Activated naive CD8-positive, alpha-beta T cell treated with anti-CD3 and anti-CD28 coated beads, Interleukin-2, amount 50 U/mL, for 24 hours (primary cell): ENCODE measurements around the gene ITGA8.

Source experiments
- ATAC-seq: fragments of 150-1000 bp; cut with Tn5 transposase; one replicate; pipeline ENCODE4 v1.10.0; 2021
- DNase-seq: peaks from one replicate; pipeline ENCODE4 v3.0.0; 2021
- H3K27ac Mint-ChIP-seq: one replicate; pipeline ENCODE4 v1.8.0; 2021; ENCODE audit warnings: mild to moderate bottlenecking, mixed read lengths
- H3K27me3 Mint-ChIP-seq: one replicate; pipeline ENCODE4 v1.8.0; 2021; ENCODE audit warnings: mixed read lengths
- H3K36me3 Mint-ChIP-seq: one replicate; pipeline ENCODE4 v1.8.0; 2021; ENCODE audit warnings: low read depth, mixed read lengths
- H3K4me1 Mint-ChIP-seq: one replicate; pipeline ENCODE4 v1.8.0; 2021; ENCODE audit warnings: mixed read lengths
- H3K4me3 Mint-ChIP-seq: one replicate; pipeline ENCODE4 v1.8.0; 2021; ENCODE audit warnings: mild to moderate bottlenecking, moderate library complexity, mixed read lengths
- H3K9me3 Mint-ChIP-seq: one replicate; pipeline ENCODE4 v1.8.0; 2021; ENCODE audit warnings: mixed read lengths

Gene ITGA8

DNA sequence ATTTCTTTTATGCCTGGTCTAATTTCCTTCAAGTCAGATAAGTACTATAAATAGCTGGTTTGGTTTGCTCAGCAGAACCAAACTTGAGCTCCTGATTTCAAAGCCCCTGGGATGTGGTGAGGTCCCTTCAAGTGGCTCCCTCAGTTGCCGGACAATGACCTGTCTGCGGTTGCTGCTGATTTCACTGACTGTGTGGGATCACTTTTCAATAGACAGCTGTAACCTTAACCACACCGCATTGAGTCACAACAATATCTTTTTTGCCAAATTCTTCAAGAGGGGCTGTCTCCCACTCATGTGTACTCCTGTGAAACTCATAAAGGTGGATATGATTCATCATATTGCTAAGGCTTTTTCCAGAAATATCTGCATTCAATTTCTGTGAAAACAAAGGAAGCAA lies 23.1 kb upstream of the ITGA8 start:
- Mint-ChIP-seq H3K4me1 (no peaks in the 10 kb centered on the region), H3K9me3 (no peaks in the 10 kb centered on the region), H3K27ac (no peak overlapping the region), H3K4me3 (no peak overlapping the region), H3K27me3 (peaks cover 11% of the 10 kb centered on the region), H3K36me3 (no peaks in the 10 kb centered on the region)
- no peak for DNase-seq
- no peak for ATAC-seq

DNA sequence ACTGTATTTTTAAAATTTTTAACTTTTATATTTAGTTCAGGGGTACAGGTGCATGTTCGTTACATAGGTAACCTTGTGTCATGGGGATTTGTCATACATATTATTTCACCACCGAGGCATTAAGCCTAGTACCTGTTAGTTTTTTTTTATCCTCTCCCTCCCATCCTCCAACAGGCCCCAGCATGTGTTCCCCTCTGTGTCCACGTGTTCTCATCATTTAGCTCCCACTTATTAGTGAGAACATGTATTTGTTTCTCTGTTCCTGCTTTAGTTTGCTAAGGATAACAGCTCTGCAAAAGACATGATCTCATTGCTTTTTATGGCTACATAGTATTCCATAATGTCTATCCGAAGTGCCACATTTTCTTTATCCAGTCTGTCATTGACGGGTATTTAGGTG lies 22.4 kb upstream of the ITGA8 start:
- Mint-ChIP-seq H3K4me3 (no peak overlapping the region), H3K4me1 (no peaks in the 10 kb centered on the region), H3K27me3 (peaks cover 11% of the 10 kb centered on the region), H3K9me3 (no peaks in the 10 kb centered on the region), H3K27ac (no peak overlapping the region), H3K36me3 (no peaks in the 10 kb centered on the region)
- no peak for ATAC-seq
- DNase-seq: no peak

DNA sequence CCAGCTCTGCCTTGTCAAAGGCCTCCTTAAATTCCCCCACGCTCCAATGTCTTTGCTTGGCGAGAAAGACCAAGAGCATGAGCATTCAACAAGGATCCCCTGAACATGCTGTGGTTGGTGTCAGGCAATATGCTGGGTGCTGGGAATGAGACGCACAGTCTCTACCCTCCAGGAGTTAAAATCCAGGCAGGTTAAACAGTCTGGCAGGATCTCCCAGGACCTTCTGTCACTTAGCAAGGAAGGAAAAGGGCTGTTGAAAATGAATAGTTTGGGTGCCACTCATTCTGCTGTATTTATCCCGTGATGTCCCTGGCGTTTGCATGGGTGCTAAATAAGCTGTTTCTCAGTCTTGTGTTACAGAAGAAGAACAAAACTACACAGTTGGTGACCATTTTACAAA lies 21.9 kb upstream of the ITGA8 start:
- Mint-ChIP-seq H3K4me3 (no peak overlapping the region), H3K9me3 (no peaks in the 10 kb centered on the region), H3K27ac (no peak overlapping the region), H3K4me1 (no peaks in the 10 kb centered on the region), H3K27me3 (peaks cover 11% of the 10 kb centered on the region), H3K36me3 (no peaks in the 10 kb centered on the region)
- DNase-seq: no peak
- no peak for ATAC-seq

DNA sequence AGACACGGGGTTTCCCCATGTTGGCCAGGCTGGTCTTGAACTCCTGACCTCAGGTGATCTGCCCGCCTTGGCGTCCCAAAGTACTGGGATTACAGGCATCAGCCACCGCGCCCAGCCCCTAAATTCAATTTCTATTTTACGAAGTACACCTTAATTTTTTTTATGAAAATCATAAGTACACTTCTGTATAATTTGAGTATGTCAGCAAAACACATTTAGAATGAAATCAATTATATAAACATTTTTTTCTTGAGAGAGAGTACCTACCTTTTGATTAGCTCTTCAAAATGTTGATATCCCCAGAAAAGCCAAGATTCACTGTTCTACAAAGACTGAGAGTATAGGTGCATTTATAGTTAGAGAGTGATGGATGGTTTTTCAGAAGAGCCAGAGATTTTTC lies 20.5 kb upstream of the ITGA8 start:
- H3K27me3 Mint-ChIP-seq: peaks cover 10% of the 10 kb centered on the region
- no peak for DNase-seq
- ATAC-seq: no peak
- no peaks in the 10 kb centered on the region for H3K9me3 Mint-ChIP-seq
- no peak overlapping the region for H3K4me3 Mint-ChIP-seq
- H3K36me3 Mint-ChIP-seq: no peaks in the 10 kb centered on the region
- no peaks in the 10 kb centered on the region for H3K4me1 Mint-ChIP-seq
- H3K27ac Mint-ChIP-seq: no peak overlapping the region

DNA sequence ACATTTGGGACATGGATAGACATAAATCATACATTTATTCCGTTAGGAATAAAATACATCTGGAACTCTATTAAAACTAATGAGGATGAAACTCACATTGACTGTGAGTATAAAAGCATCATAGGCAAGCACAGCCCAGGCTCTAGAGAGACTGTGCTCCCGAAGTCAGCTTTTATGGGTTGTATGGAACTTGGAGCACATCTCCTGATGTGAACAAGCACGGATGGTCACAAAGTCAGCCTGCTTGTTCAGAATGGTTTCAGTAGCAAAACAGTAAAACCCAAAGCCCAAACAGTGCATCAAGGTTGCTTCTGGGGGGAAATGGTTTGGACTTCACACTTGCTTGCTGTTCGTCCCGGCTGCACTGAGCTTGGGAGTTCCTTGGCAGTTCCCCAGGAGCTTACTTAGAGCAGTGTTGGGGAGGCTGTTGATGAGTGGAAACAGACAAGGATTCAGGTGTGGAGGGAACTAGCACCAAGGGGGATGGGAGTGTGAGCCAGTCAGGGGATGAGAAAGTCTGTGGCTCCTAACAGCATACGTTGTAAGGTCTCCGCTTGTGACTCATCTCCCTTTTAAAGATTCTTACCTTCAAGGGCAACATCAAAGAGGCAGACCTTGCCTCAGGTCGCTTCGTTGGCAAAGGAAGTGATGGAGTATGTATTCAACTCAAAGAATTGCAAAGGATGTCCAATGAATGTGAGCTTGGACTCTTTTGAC lies 19.7 kb upstream of the ITGA8 start:
- no peak for DNase-seq
- ATAC-seq: no peak

DNA sequence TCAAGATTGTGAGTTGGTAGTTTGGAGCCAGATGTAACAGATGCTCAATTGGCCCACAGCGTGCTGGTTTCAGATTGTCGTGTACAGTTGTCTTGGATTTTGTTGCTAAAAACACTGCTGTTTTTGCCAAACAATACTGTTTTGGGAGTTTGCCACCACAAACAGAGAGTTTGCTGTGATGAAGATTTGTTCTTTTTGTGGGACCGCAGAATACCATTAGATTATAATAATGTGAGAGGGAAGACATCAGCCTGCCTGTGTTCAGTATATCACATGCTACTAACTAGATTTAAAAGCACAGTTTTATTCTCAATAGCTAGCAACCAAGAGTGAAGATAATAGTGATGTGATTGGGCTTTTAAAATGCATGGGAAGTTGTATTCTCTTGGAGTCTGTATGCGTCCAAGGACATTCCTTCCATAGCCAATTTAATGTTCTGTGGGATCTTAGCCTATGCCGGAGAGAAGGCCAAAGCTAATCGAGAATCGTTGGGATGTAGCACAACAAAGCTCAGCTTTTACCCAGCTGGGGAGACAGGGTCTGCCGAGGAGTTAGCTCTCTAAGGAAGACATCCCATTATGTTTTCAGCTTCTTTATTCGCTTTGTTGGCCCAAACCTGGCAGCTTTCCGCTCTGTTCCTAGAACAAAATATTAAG lies 18.7 kb upstream of the ITGA8 start:
- H3K36me3 Mint-ChIP-seq: no peaks in the 10 kb centered on the region
- H3K27me3 Mint-ChIP-seq: peaks cover 10% of the 10 kb centered on the region

More for the DNA sequence above, 19.7 kb upstream of the ITGA8 start:
- Mint-ChIP-seq H3K9me3 (no peaks in the 10 kb centered on the region), H3K4me1 (no peaks in the 10 kb centered on the region), H3K4me3 (no peak overlapping the region), H3K27ac (no peak overlapping the region), H3K27me3 (peaks cover 10% of the 10 kb centered on the region), H3K36me3 (no peaks in the 10 kb centered on the region)

DNA sequence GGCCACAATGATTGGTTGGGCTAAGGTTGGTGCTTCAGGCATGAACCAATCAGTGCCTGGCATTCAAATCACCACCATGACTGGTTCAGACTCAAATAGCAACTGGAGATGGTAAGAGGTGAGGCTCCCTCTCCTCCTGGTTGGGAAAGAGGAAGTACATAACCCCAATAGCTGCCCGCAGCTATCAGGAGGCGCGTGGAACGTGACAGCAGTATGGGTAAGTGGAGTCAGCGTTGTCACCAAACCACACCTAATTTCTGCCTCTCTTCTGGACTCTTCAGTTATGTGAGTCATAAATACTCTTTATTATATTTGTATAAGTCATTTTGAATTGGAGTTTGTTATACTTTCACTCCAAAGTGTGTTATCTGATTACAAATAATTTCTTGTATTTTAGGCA lies 17.9 kb upstream of the ITGA8 start:
- no peak for ATAC-seq
- no peak for DNase-seq
- no peak overlapping the region for H3K4me3 Mint-ChIP-seq
- peaks cover 11% of the 10 kb centered on the region for H3K27me3 Mint-ChIP-seq
- no peak overlapping the region for H3K27ac Mint-ChIP-seq
- H3K36me3 Mint-ChIP-seq: no peaks in the 10 kb centered on the region
- H3K9me3 Mint-ChIP-seq: no peaks in the 10 kb centered on the region
- no peaks in the 10 kb centered on the region for H3K4me1 Mint-ChIP-seq

More for the DNA sequence above, 18.7 kb upstream of the ITGA8 start:
- no peaks in the 10 kb centered on the region for H3K4me1 Mint-ChIP-seq
- no peaks in the 10 kb centered on the region for H3K9me3 Mint-ChIP-seq
- no peak overlapping the region for H3K4me3 Mint-ChIP-seq
- H3K27ac Mint-ChIP-seq: no peak overlapping the region
- ATAC-seq (no peak), DNase-seq (no peak)

DNA sequence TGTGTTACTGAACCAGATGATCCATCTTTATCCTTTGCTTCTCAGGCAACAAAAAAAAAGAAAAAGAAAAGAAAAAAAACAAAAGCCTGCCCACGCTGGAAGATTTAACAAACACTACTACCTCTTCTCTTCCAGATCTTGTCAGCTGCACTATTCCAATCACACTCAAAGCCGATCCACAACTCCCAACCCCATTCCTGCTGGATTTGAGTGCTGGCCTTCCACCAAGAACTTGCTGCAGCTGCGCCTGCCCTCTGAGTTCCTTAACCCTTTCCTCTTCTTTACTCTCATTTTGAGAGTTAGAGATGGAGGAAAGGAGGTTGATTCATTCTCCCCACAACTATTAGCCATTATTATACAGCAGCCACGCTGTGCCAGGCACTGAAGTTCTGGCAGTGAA lies 16.0 kb upstream of the ITGA8 start:
- no peaks in the 10 kb centered on the region for H3K36me3 Mint-ChIP-seq
- DNase-seq (no peak), ATAC-seq (no peak)
- H3K4me3 Mint-ChIP-seq: no peak overlapping the region
- peaks cover 9% of the 10 kb centered on the region for H3K27me3 Mint-ChIP-seq
- H3K9me3 Mint-ChIP-seq: peaks cover 7% of the 10 kb centered on the region
- no peak overlapping the region for H3K27ac Mint-ChIP-seq
- no peaks in the 10 kb centered on the region for H3K4me1 Mint-ChIP-seq

DNA sequence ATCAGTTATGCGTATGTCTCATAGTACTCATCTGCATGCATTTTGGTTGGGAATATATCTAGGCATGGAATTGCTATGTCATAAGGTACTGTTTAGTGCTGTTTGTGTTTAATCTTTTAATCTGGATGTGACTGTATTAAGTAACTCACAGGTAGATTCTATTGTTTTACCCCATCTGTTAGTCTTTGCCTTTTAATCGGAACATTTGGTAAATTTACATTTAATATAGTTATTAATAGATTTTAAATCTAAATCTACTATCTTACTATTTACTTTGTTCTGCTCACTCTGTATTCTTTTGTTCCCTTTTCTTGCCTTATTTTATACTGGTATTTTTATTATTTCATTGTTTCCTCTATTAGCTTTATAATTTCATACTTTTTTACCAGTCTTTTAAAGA lies 10.6 kb upstream of the ITGA8 start:
- H3K9me3 Mint-ChIP-seq: peaks cover 8% of the 10 kb centered on the region
- peaks cover 6% of the 10 kb centered on the region for H3K27me3 Mint-ChIP-seq
- H3K27ac Mint-ChIP-seq: no peak overlapping the region
- ATAC-seq (no peak), DNase-seq (no peak)
- no peaks in the 10 kb centered on the region for H3K36me3 Mint-ChIP-seq
- no peak overlapping the region for H3K4me3 Mint-ChIP-seq
- H3K4me1 Mint-ChIP-seq: no peaks in the 10 kb centered on the region

DNA sequence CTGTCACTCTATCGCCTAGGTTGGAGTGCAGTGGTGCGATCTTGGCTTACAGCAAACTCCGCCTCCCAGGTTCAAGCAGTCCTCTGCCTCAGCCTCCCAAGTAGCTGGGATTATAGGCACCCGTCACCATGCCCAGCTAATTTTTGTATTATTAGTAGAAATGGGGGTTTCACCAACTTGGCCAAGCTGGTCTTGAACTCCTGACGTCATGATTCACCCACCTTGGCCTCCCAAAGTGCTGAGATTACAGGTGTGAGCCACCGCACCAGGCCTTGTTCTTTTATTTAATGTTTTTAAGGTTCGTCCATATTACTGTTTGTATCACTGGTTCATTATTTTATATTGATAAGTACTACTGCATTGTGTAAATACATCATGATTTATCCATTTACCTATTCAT lies 10.2 kb upstream of the ITGA8 start:
- DNase-seq (no peak), ATAC-seq (no peak)
- H3K27ac Mint-ChIP-seq: no peak overlapping the region
- H3K4me1 Mint-ChIP-seq: no peaks in the 10 kb centered on the region
- H3K27me3 Mint-ChIP-seq: peaks cover 8% of the 10 kb centered on the region
- no peak overlapping the region for H3K4me3 Mint-ChIP-seq
- H3K9me3 Mint-ChIP-seq: peaks cover 8% of the 10 kb centered on the region
- H3K36me3 Mint-ChIP-seq: no peaks in the 10 kb centered on the region

DNA sequence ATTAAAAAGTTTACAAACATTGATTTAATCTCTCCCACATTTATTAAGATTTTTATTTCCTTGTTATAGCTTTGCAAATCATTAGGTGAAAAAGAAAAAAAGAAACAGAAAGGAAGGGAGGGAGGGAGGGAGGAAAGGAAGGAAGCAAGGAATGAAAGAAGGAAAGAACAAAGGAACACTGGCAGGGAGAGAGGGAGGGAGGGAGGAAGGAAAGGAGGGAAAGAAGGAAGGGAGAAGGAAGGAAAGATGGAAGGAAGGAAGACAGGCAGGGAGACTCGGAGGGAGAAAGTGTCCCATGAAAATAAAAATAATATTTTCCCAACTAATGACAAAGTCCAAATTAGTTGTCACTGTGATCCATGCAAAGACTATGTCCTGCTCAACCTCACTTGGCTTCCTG lies 6.3 kb upstream of the ITGA8 start:
- peaks cover 4% of the 10 kb centered on the region for H3K9me3 Mint-ChIP-seq
- H3K27me3 Mint-ChIP-seq: peaks cover 16% of the 10 kb centered on the region
- H3K4me1 Mint-ChIP-seq: no peaks in the 10 kb centered on the region
- no peak for ATAC-seq
- no peak overlapping the region for H3K4me3 Mint-ChIP-seq
- no peak for DNase-seq
- H3K27ac Mint-ChIP-seq: no peak overlapping the region
- H3K36me3 Mint-ChIP-seq: no peaks in the 10 kb centered on the region

DNA sequence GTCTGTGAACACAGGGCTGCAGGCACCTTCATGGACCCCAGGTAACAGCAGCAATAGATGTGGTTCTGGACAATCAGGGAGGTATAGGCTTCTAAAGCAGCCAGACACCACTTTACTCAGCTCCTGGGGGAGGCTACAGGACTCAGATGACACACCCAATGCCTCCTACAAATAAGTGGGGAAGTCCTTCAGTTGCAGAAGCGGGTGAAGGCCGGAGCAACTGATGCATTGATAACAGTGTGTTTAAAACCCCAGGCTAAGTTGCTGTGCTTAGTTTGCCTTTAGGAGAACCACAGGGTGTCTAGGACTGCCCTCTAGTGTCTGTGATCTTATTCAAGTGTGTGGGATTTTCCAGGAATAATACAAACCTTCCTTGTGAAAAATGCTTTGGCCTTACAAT lies 5.9 kb upstream of the ITGA8 start:
- Mint-ChIP-seq H3K4me3 (no peak overlapping the region), H3K27me3 (peaks cover 19% of the 10 kb centered on the region), H3K36me3 (no peaks in the 10 kb centered on the region), H3K27ac (no peak overlapping the region), H3K4me1 (no peaks in the 10 kb centered on the region), H3K9me3 (no peaks in the 10 kb centered on the region)
- ATAC-seq: peak; percentile 28
- DNase-seq: no peak

DNA sequence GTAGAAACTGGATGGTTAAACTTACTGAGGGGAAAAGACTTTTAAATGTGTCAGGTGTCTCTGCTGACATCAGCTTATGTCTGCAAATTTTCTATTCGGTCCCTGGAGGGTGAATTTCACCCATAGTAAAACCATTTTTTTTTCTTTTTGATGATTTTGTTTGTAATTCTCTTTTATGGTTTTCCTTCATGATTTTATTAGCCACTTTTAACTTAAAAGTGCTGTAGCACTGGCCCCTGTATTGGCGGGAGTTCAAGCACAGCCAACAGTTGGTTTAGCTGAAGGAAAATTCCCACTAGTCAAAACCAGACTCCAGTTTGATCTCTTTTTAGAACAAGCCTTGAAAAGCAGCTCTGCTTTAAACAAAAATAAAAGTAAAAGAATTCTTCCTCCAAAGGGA lies 5.0 kb upstream of the ITGA8 start:
- Mint-ChIP-seq H3K36me3 (no peaks in the 10 kb centered on the region), H3K4me3 (no peak overlapping the region), H3K27me3 (peaks cover 26% of the 10 kb centered on the region), H3K4me1 (no peaks in the 10 kb centered on the region), H3K27ac (no peak overlapping the region), H3K9me3 (no peaks in the 10 kb centered on the region)
- DNase-seq (no peak), ATAC-seq (no peak)

DNA sequence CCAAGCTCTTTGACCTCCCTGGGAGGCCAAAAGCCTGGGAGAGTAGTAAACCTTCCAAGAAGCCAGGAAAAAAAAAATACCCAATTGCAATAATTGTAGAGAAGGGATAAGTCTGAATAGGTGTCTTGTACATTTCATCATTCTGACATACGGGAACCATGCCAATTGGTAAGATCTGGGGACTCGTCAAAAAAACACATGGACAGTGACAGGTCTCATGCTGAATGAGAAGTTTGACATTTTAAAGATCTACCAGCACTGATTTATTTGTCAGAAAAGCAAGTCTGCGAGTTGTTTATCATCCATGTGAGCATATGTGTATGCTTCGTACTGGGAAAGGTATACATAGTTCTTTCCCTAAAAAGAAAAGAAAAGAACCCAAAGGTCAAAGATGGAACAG lies 4.1 kb upstream of the ITGA8 start:
- DNase-seq (no peak), ATAC-seq (no peak)
- peaks cover 1% of the 10 kb centered on the region for H3K4me1 Mint-ChIP-seq
- H3K9me3 Mint-ChIP-seq: no peaks in the 10 kb centered on the region
- no peaks in the 10 kb centered on the region for H3K36me3 Mint-ChIP-seq
- no peak overlapping the region for H3K4me3 Mint-ChIP-seq
- H3K27me3 Mint-ChIP-seq: peaks cover 31% of the 10 kb centered on the region
- H3K27ac Mint-ChIP-seq: no peak overlapping the region

DNA sequence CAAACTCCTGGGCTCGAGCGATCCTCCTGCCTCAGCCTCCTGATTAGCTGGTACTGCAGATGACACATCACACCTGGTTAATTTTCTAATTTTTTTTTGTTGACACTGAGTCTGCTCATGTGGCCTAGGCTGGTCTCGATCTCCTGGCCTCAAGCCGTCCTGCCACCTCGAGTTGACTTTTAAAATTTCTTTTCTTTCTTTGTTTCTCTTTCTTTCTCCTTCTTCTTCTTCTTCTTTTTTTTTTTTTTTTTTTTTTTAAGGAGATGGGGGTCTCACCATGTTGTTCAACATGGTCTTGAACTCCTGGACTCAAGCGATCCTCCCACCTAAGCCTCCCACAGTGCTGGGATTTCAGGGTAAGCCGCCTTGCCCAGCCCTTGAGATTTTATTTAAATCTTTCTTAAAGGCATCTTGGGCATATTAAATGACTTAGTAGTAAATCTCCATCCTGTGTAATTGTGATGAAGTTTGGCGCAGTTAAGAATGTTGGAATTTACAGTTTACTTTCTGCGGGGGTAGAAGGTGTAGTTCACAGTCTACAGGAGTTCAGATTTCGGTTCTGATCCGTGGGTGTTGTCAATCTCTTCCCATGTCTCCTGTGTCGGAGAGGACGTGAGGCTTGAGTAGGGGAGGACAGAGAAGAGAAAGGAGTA lies 1.0 kb upstream of the ITGA8 start:
- ATAC-seq: no peak
- H3K36me3 Mint-ChIP-seq: no peaks in the 10 kb centered on the region
- no peak for DNase-seq
- no peak overlapping the region for H3K4me3 Mint-ChIP-seq
- peaks cover 47% of the 10 kb centered on the region for H3K27me3 Mint-ChIP-seq
- H3K9me3 Mint-ChIP-seq: no peaks in the 10 kb centered on the region
- H3K4me1 Mint-ChIP-seq: peaks cover 2% of the 10 kb centered on the region
- no peak overlapping the region for H3K27ac Mint-ChIP-seq
